ENCODE measurements around the gene GPA33.
"Not testable (repeated sequence)": the region's sequence is repeated elsewhere in the genome, so short reads cannot be mapped to it uniquely, and the experiment has no call there.

Gene GPA33

GRCh38 chr1:167054531-167054930 is 35.6 kb downstream of the GPA33 start:
- DNase-seq: no peak

DNA sequence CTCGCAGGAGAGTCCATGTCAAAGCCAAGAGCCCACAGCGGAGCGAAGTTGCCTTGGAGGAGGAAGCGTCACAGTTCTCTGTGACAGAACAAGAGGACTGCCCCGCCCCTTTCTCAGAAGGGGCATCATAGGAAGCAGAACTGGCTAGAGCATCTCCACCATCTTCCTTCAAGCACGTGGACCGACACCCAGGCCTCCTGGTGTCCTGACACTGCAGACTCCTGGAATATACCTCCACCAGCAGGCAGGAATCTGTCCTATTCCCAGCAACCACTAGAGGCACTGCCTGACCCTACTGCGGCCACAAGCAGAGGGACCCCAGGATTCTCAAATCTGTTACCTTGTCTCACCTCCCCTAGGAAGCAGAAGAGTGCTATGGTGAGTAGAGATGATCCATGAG is 37.8 kb downstream of the GPA33 start:
- DNase-seq: no peak

- DNase-seq: no peak
Observed at GRCh38 chr1:167051907-167052306, 38.3 kb downstream of the GPA33 start.

DNA sequence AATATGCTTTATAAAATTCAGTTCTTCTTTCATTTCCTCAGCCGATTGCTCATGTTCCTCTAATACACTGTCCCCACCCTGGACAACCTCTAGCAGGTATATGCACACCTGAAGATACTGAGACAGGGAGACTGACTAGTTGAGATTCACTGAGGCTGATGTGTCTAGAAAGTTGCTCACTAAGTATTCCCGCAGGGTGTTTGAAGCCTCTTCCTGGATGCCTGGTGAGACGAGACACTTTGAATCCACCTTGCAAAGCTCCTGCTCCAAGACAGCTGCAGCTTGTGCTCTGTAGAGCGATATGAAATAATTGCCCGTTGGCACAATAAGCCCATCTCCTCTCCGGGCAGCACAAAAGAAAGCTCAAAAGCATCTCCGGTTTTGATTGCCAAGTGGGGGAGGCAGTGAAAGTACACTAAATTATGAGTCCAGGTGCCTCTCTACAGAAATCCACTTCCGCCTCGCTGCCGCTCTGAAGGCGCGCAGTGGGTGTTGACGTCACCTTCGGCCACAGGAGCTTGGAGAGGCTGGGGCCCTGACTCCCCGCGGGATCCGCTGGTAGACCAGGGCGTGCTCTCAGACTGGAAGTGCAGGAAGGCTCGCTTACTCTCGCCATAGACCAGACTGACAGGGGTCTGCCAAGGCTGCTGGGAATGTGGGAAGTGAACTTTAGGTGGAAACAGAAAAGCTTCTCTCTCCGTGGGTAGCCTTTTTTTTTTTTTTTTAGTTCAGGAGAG is 46.3 kb downstream of the GPA33 start:
- peak; percentile 81 for DNase-seq

DNA sequence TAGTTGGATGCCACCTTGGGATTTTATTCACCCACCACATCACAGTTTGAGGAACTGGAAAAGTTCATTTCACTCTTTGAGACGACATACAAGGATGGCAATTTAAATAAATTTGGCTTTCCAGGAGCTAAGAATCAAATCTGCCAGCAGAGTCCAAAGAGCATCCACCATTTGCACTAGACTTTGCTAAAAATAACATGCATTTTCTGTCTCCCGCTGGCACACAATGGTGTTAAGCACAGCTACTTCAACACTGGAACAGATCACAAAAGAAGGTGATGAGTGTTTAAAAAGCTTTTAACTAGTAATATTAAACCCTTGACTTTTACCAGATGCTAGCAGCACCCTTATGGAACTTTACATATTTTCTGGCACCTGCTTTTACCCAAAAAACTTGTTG is 56.5 kb downstream of the GPA33 start:
- no peak for DNase-seq

GRCh38 chr1:167029553-167029952 is 60.6 kb downstream of the GPA33 start:
- DNase-seq: not testable (repeated sequence)

GRCh38 chr1:167022384-167022783 is 67.8 kb downstream of the GPA33 start:
- DNase-seq: no peak

DNA sequence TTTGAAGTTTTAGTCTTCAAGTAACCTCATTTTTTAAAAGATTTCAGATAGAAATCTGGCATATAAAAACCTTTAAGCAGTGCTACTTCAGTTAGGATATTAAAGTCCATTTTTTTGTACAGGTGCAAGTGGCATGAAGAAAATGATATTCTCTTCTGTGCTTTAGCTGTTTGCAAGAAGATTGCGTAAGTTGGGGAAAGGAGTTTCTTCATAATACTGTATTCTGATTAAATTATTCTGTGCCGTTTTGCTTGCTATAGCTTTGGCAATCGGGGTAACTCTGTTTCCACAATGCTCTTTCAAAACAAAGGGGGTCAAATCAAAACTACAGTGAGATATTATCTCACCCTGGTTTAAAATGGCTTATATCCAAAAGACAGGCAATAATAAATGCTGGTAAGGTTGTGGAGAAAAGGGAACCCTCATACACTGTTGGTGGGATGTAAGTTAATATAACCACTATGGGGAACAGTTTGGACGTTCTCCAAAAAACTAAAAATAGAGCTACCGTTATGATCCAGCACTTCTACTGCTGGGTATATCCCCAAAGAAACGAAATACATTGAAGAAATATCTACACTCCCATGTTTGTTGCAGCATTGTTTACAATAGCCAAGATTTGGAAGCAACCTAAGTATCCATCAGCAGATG is 74.0 kb downstream of the GPA33 start:
- no peak for DNase-seq

GRCh38 chr1:167013108-167013929 is 76.9 kb downstream of the GPA33 start:
- DNase-seq: peak; percentile 10

DNA sequence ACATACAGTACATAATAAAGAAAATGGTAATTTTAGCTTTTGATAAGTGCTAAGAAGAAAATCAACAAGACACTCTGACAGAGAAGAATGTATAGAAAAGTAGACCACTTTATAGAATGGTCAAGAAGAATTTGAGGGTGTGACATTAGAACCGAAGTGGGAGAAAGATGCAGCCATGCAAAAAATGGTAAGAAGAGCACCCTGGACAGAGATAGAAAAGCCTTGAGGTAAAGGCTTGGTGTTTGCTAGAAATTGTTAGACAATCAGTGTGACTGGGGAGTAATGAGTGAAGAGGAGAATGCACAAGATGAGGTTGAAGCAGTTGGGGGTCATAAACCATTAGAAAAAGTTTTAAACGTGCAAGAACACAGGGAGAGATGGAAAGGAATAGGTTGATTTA is 77.6 kb downstream of the GPA33 start:
- no peak for DNase-seq

- DNase-seq: no peak
Observed at GRCh38 chr1:167011560-167012191, 78.5 kb downstream of the GPA33 start.

GRCh38 chr1:167003711-167004110 is 86.5 kb downstream of the GPA33 start:
- no peak for DNase-seq
